Measurements from ENCODE around the gene PDE1C.

Gene PDE1C

DNA sequence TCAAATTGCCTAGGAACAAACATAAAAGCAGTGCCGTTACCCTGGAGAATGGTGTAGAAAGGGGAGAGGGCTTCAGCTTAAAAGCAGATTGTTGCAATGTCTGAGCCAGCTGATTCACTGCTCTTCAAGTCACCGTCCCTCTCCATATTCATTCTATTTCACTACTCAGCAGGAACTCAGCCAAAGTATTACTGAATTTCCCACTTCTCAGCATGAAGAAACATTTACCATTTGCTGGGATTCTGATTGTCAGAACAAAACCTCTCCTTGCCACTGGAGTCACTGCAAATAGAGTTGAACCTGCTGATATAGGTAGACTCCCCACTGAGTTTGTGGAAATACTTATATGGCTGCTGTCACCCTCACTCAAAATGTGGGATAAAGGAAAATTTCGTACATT lies 311.5 kb downstream of the PDE1C start:
- Histone ChIP-seq H3K9me2 (replicated peaks; ENCODE audit: low read depth, low read length) (no peaks in the 10 kb centered on the region), H3K9me3 (ENCODE audit: insufficient read depth, low read depth, low read length) (no peaks in the 10 kb centered on the region; the same call in 1 of the 2 replicates), H4K20me1 (ENCODE audit: insufficient read depth, low read length, poor library complexity, severe bottlenecking) (no peaks in the 10 kb centered on the region), H3K79me2 (ENCODE audit: insufficient read depth, low read length) (no peaks in the 10 kb centered on the region), H3K4me2 (ENCODE audit: low read depth, low read length, poor library complexity, severe bottlenecking) (no peak overlapping the region), H3K4me1 (ENCODE audit: insufficient read depth, low read length, poor library complexity, severe bottlenecking) (no peaks in the 10 kb centered on the region), H2AFZ (ENCODE audit: low read length) (no peak overlapping the region), H3K9ac (ENCODE audit: low read depth, low read length, poor library complexity, severe bottlenecking) (no peak overlapping the region), H3F3A (ENCODE audit: low read depth) (no peaks in the 10 kb centered on the region), H3K27me3 (ENCODE audit: insufficient read depth, low read length, poor library complexity, severe bottlenecking) (no peaks in the 10 kb centered on the region), H3K36me3 (ENCODE audit: insufficient read depth, low read length) (no peaks in the 10 kb centered on the region), H3K4me3 (ENCODE audit: low read length, poor library complexity, severe bottlenecking) (no peak overlapping the region)
- TF ChIP-seq, protein P1, sequence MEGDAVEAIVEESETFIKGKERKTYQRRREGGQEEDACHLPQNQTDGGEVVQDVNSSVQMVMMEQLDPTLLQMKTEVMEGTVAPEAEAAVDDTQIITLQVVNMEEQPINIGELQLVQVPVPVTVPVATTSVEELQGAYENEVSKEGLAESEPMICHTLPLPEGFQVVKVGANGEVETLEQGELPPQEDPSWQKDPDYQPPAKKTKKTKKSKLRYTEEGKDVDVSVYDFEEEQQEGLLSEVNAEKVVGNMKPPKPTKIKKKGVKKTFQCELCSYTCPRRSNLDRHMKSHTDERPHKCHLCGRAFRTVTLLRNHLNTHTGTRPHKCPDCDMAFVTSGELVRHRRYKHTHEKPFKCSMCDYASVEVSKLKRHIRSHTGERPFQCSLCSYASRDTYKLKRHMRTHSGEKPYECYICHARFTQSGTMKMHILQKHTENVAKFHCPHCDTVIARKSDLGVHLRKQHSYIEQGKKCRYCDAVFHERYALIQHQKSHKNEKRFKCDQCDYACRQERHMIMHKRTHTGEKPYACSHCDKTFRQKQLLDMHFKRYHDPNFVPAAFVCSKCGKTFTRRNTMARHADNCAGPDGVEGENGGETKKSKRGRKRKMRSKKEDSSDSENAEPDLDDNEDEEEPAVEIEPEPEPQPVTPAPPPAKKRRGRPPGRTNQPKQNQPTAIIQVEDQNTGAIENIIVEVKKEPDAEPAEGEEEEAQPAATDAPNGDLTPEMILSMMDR (conservative IDR thresholded peaks at IDR 0.05; ENCODE audit: low read length): no peak

DNA sequence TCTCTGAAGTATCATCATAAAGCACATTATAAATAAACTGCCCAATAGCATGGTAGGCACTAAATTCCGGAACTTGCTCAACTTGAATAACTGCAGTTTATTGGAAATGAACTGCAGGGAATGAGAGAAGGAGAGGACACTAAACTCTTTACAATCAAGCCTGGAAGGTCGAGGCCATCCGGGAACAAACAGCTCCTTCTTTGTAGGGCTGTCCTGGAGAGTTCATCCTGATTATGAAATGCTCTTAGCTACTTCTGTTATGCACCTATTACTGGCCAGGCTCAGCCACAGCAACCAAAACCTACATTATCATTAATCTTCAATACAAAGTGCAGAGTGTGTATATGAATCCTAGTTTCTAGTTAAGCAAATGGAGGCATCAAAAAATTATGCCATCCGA lies 318.5 kb downstream of the PDE1C start:
- Histone ChIP-seq H3K79me2 (ENCODE audit: insufficient read depth, low read length) (no peaks in the 10 kb centered on the region), H3K4me2 (ENCODE audit: low read depth, low read length, poor library complexity, severe bottlenecking) (no peak overlapping the region)

DNA sequence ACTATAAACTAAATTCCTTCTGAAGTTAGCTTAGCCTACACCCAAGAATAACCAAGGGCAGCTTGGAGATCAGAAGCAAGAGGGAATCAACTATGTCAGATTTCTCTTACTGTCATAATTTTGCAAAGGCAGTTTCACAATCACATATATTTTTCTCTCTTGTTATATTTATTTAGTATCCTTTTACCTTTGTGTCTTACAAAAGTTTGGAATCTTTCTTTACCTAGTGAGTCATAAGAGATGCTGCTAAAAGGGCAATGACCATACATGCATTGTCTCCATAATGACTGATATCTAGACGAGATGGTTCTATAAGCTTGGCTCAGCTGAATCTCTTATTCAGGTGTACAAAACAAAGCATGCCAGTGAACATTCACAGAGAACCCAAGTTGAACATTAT lies 322.1 kb downstream of the PDE1C start:
- Histone ChIP-seq H3K27me3 (ENCODE audit: insufficient read depth, low read length, poor library complexity, severe bottlenecking) (no peaks in the 10 kb centered on the region), H3K79me2 (ENCODE audit: insufficient read depth, low read length) (no peaks in the 10 kb centered on the region), H2AFZ (ENCODE audit: low read length) (no peak overlapping the region), H3F3A (ENCODE audit: low read depth) (no peaks in the 10 kb centered on the region), H3K9me2 (replicated peaks; ENCODE audit: low read depth, low read length) (no peaks in the 10 kb centered on the region), H3K4me1 (ENCODE audit: insufficient read depth, low read length, poor library complexity, severe bottlenecking) (no peaks in the 10 kb centered on the region), H4K20me1 (ENCODE audit: insufficient read depth, low read length, poor library complexity, severe bottlenecking) (no peaks in the 10 kb centered on the region), H3K36me3 (ENCODE audit: insufficient read depth, low read length) (no peaks in the 10 kb centered on the region), H3K4me3 (ENCODE audit: low read length, poor library complexity, severe bottlenecking) (no peak overlapping the region), H3K9ac (ENCODE audit: low read depth, low read length, poor library complexity, severe bottlenecking) (no peak overlapping the region), H3K4me2 (ENCODE audit: low read depth, low read length, poor library complexity, severe bottlenecking) (no peak overlapping the region), H3K9me3 (ENCODE audit: insufficient read depth, low read depth, low read length) (no peaks in the 10 kb centered on the region)
- TF ChIP-seq EZH2phosphoT487 (IDR thresholded peaks at IDR 0.05; ENCODE audit: borderline replicate concordance): no peak
- TF ChIP-seq, protein P1 (conservative IDR thresholded peaks at IDR 0.05; ENCODE audit: low read length): no peak

More for the DNA sequence above, 318.5 kb downstream of the PDE1C start:
- H3F3A ChIP-seq (ENCODE audit: low read depth): no peaks in the 10 kb centered on the region
- H3K4me3 ChIP-seq (ENCODE audit: low read length, poor library complexity, severe bottlenecking): no peak overlapping the region
- H3K9ac ChIP-seq (ENCODE audit: low read depth, low read length, poor library complexity, severe bottlenecking): no peak overlapping the region
- no peak overlapping the region for H2AFZ ChIP-seq (ENCODE audit: low read length)
- no peaks in the 10 kb centered on the region for H3K27me3 ChIP-seq (ENCODE audit: insufficient read depth, low read length, poor library complexity, severe bottlenecking)
- H3K9me3 ChIP-seq (ENCODE audit: insufficient read depth, low read depth, low read length): no peaks in the 10 kb centered on the region
- no peaks in the 10 kb centered on the region for H3K4me1 ChIP-seq (ENCODE audit: insufficient read depth, low read length, poor library complexity, severe bottlenecking)
- no peaks in the 10 kb centered on the region for H4K20me1 ChIP-seq (ENCODE audit: insufficient read depth, low read length, poor library complexity, severe bottlenecking)
- H3K36me3 ChIP-seq (ENCODE audit: insufficient read depth, low read length): no peaks in the 10 kb centered on the region
- H3K9me2 ChIP-seq (replicated peaks; ENCODE audit: low read depth, low read length): no peaks in the 10 kb centered on the region
- no peak for TF ChIP-seq EZH2phosphoT487 (IDR thresholded peaks at IDR 0.05; ENCODE audit: borderline replicate concordance)
- TF ChIP-seq, protein P1 (conservative IDR thresholded peaks at IDR 0.05; ENCODE audit: low read length): no peak
